H9 (cell line): ENCODE data around the gene EPB41. TPM values are rescaled to one million over a fixed set of nuclear protein-coding genes. Genes with fewer than 3 reads are reported as not detected.
A peak's percentile ranks its signal among the peaks of the same experiment; 100 is the strongest.

Source experiments
- DNase-seq: peaks from one replicate; pipeline ENCODE4 v3.0.0-alpha.2; 2017
- H2AFZ ChIP-seq: one replicate; pipeline ENCODE4 v1.6.1; 2013; ENCODE audit warnings: mild to moderate bottlenecking, low read length, control low read depth, moderate library complexity
- H2AK5ac ChIP-seq: 2 replicates; pipeline ENCODE4 v1.6.1; 2013; ENCODE audit warnings: low read length, control low read depth, mixed read lengths; ENCODE audit not compliant: insufficient read length
- H2BK120ac ChIP-seq: one replicate; pipeline ENCODE4 v1.6.1; 2013; ENCODE audit warnings: low read depth, mild to moderate bottlenecking, low read length, control low read depth, inconsistent platforms; ENCODE audit not compliant: poor library complexity, severe bottlenecking
- H2BK12ac ChIP-seq: 2 replicates; pipeline ENCODE4 v1.6.1; 2013; ENCODE audit warnings: low read length, control low read depth, mixed read lengths, low read depth; ENCODE audit not compliant: insufficient read length
- H2BK15ac ChIP-seq: 2 replicates; pipeline ENCODE4 v1.6.1; 2013; ENCODE audit warnings: low read depth, low read length, control low read depth
- H2BK20ac ChIP-seq: one replicate; pipeline ENCODE4 v1.6.1; 2013; ENCODE audit warnings: low read depth, mild to moderate bottlenecking, low read length, control low read depth, inconsistent platforms; ENCODE audit not compliant: poor library complexity, severe bottlenecking
- H2BK5ac ChIP-seq: 2 replicates; pipeline ENCODE4 v1.6.1; 2013; ENCODE audit warnings: low read length, control low read depth, mixed read lengths; ENCODE audit not compliant: insufficient read length
- H3K14ac ChIP-seq: 2 replicates; pipeline ENCODE4 v1.6.1; 2013; ENCODE audit warnings: low read length, control low read depth; ENCODE audit not compliant: insufficient read depth
- H3K18ac ChIP-seq: 2 replicates; pipeline ENCODE4 v1.6.1; 2013; ENCODE audit warnings: low read depth, mild to moderate bottlenecking, mixed read lengths, low read length, control low read depth; ENCODE audit not compliant: insufficient read length
- H3K23ac ChIP-seq: 2 replicates; pipeline ENCODE4 v1.6.1; 2013; ENCODE audit warnings: low read length, control low read depth, mixed read lengths, low read depth; ENCODE audit not compliant: insufficient read length
- H3K23me2 ChIP-seq: 2 replicates; pipeline ENCODE4 v1.6.1; 2013; ENCODE audit warnings: low read depth, mild to moderate bottlenecking, mixed read lengths, low read length, control low read depth; ENCODE audit not compliant: insufficient read length, poor library complexity, severe bottlenecking
- H3K27ac ChIP-seq: 2 replicates; pipeline ENCODE4 v1.5.1; 2013; ENCODE audit warnings: low read length, control low read depth, mixed read lengths, low read depth; ENCODE audit not compliant: insufficient read length
- H3K27me3 ChIP-seq: 2 replicates; pipeline ENCODE4 v1.6.1; 2013; ENCODE audit warnings: low read length, control low read depth, inconsistent platforms; ENCODE audit not compliant: insufficient read depth
- H3K4ac ChIP-seq: 2 replicates; pipeline ENCODE4 v1.6.1; 2013; ENCODE audit warnings: low read depth, mild to moderate bottlenecking, control low read depth, inconsistent platforms, low read length, moderate library complexity
- H3K4me1 ChIP-seq: 2 replicates; pipeline ENCODE4 v1.6.1; 2013; ENCODE audit warnings: low read length, control low read depth, inconsistent platforms; ENCODE audit not compliant: insufficient read depth
- H3K4me2 ChIP-seq: 2 replicates; pipeline ENCODE4 v1.6.1; 2013; ENCODE audit warnings: low read length, control low read depth, mixed read lengths; ENCODE audit not compliant: insufficient read length, insufficient read depth
- H3K56ac ChIP-seq: 2 replicates; pipeline ENCODE4 v1.6.1; 2013; ENCODE audit warnings: low read depth, mild to moderate bottlenecking, mixed read lengths, low read length, control low read depth; ENCODE audit not compliant: insufficient read length
- H3K79me1 ChIP-seq: 2 replicates; pipeline ENCODE4 v1.6.1; 2013; ENCODE audit warnings: low read depth, mild to moderate bottlenecking, moderate library complexity, low read length, control low read depth, inconsistent platforms; ENCODE audit not compliant: insufficient read depth, poor library complexity, severe bottlenecking
- H3K79me2 ChIP-seq: 2 replicates; pipeline ENCODE4 v1.6.1; 2013; ENCODE audit warnings: low read length, control low read depth, inconsistent platforms; ENCODE audit not compliant: insufficient read depth
- H3K9ac ChIP-seq: 2 replicates; pipeline ENCODE4 v1.6.1; 2013; ENCODE audit warnings: low read length, control low read depth, mixed read lengths; ENCODE audit not compliant: insufficient read length; ENCODE audit errors: extremely low read depth
- H3K9me3 ChIP-seq: one replicate; pipeline ENCODE4 v1.6.1; 2013; ENCODE audit warnings: low read depth, low read length, inconsistent platforms; ENCODE audit not compliant: control insufficient read depth
- H3T11ph ChIP-seq: one replicate; pipeline ENCODE4 v1.6.1; 2013; ENCODE audit warnings: mild to moderate bottlenecking, low read length, control low read depth, inconsistent platforms
- H4K20me1 ChIP-seq: one replicate; pipeline ENCODE4 v1.6.1; 2013; ENCODE audit not compliant: control insufficient read depth, insufficient read length, insufficient read depth
- H4K5ac ChIP-seq: 2 replicates; pipeline ENCODE4 v1.6.1; 2013; ENCODE audit warnings: low read depth, mild to moderate bottlenecking, mixed read lengths, low read length, control low read depth; ENCODE audit not compliant: insufficient read length
- H4K8ac ChIP-seq: replicated peaks from 2 replicates; pipeline ENCODE4 v1.6.1; 2013; ENCODE audit warnings: low read length, control low read depth, mixed read lengths, low read depth; ENCODE audit not compliant: insufficient read length
- H4K91ac ChIP-seq: 2 replicates; pipeline ENCODE4 v1.6.1; 2013; ENCODE audit warnings: low read depth, mild to moderate bottlenecking, moderate library complexity, mixed read lengths, low read length, control low read depth; ENCODE audit not compliant: insufficient read length
- H3K27ac Mint-ChIP-seq, 3 experiments: 2 replicates in 2 of 3; 3 replicates in 1 of 3; pipeline ENCODE4 v1.8.0; 2020 to 2021; ENCODE audit warnings: mixed read lengths in 3 of 3, mild to moderate bottlenecking in 1 of 3, moderate library complexity in 1 of 3
- H3K27me3 Mint-ChIP-seq: 2 replicates; pipeline ENCODE4 v1.8.0; 2021; ENCODE audit warnings: low read depth, mild to moderate bottlenecking, moderate library complexity, mixed read lengths
- H3K36me3 Mint-ChIP-seq, 3 experiments: 2 replicates in 2 of 3; 3 replicates in 1 of 3; pipeline ENCODE4 v1.8.0; 2020 to 2021; ENCODE audit warnings: low read depth in 3 of 3, mixed read lengths in 3 of 3; ENCODE audit not compliant: insufficient read depth in 1 of 3
- H3K4me1 Mint-ChIP-seq, 2 experiments: 2 replicates each; pipeline ENCODE4 v1.8.0; 2020; ENCODE audit warnings: mixed read lengths in 2 of 2
- H3K4me3 Mint-ChIP-seq, 2 experiments: 2 replicates in 1 of 2; 3 replicates in 1 of 2; pipeline ENCODE4 v1.8.0; 2020 to 2021; ENCODE audit warnings: mild to moderate bottlenecking in 2 of 2, mixed read lengths in 2 of 2, moderate library complexity in 1 of 2
- H3K9me3 Mint-ChIP-seq, 2 experiments: 2 replicates in 1 of 2; 3 replicates in 1 of 2; pipeline ENCODE4 v1.8.0; 2020; ENCODE audit warnings: mild to moderate bottlenecking in 2 of 2, mixed read lengths in 2 of 2, moderate library complexity in 1 of 2
- CTCF ChIP-seq: fragments of 200-600 bp; sonication (generic); conservative IDR thresholded peaks from 3 replicates; pipeline ENCODE4 v1.8.0; 2021; ENCODE audit warnings: antibody characterized with exemption, mild to moderate bottlenecking
- WGBS: extraction: QIAGEN DNeasy Blood & Tissue Kit; methylation state at CpG from one replicate; pipeline ENCODE4 v1.1.7; 2013; ENCODE audit warnings: missing lambda C conversion rate, low lambda C conversion rate, mixed read lengths; ENCODE audit not compliant: insufficient read length; ENCODE audit errors: extremely low coverage; 5-methylcytosine and 5-hydroxymethylcytosine counted together
- total RNA-seq: library from RNA; stranded (reverse); gene quantifications from 2 replicates; pipeline ENCODE4 v1.2.1, GENCODE V29; 2021

The EPB41 gene
- total RNA-seq, 1 experiment from 2014 or later = 75.4 TPM

- H3K18ac ChIP-seq = no peak overlapping the region
- no peak overlapping the region for H2AK5ac ChIP-seq
- no peak overlapping the region for H2AFZ ChIP-seq
- no peaks in the 10 kb centered on the region for H4K20me1 ChIP-seq
- Mint-ChIP-seq H3K36me3 (no peaks in the 10 kb centered on the region), H3K27me3 (no peaks in the 10 kb centered on the region), H3K27ac (peak overlapping the region in 2 of 3 experiments; percentile 3 to 18; a peak in 2 of 7 replicates), H3K4me1 (peaks cover 16 to 21% of the 10 kb centered on the region in 2 experiments), H3K9me3 (no peaks in the 10 kb centered on the region), H3K4me3 (no peak overlapping the region)
- H3K27me3 ChIP-seq = no peaks in the 10 kb centered on the region
- no peaks in the 10 kb centered on the region for H3K23me2 ChIP-seq
- TF ChIP-seq CTCF = no peak
- WGBS = no CpG with 5 or more reads among the region's 3 CpGs
- no peak overlapping the region for H2BK15ac ChIP-seq
- no peaks in the 10 kb centered on the region; the same call in 1 of the 2 replicates for H3K4me1 ChIP-seq
- no peaks in the 10 kb centered on the region for H3K9me3 ChIP-seq
- no peak overlapping the region for H4K5ac ChIP-seq
- no peak overlapping the region for H2BK20ac ChIP-seq
- no peak overlapping the region for H4K91ac ChIP-seq
- no peak overlapping the region for H3K23ac ChIP-seq
- H3K14ac ChIP-seq = no peak overlapping the region
- no peak overlapping the region for H3K4ac ChIP-seq
- no peak overlapping the region for H2BK5ac ChIP-seq
- no peaks in the 10 kb centered on the region for H3K79me2 ChIP-seq
- no peak overlapping the region for H2BK120ac ChIP-seq
- H3T11ph ChIP-seq = no peak overlapping the region
- H3K9ac ChIP-seq = no peak overlapping the region
- no peak overlapping the region for H3K56ac ChIP-seq
- no peak overlapping the region for H2BK12ac ChIP-seq
- H3K4me2 ChIP-seq = no peak overlapping the region
- no peak overlapping the region for H4K8ac ChIP-seq
- no peak overlapping the region for H3K27ac ChIP-seq
- no peak for DNase-seq
- H3K79me1 ChIP-seq = peaks cover 2% of the 10 kb centered on the region
Observed at GRCh38 chr1:28973596-28974421, 59.4 kb downstream of the EPB41 start.
